ENCODE results near the gene INPP5A.

- TF ChIP-seq CTCF (IDR thresholded peaks at IDR 0.05) (no peak), POLR2A (IDR thresholded peaks at IDR 0.05) (peak in 1 of 4 donors; percentile 2)
These were observed 34.3 kb downstream of the INPP5A start for GRCh38 chr10:132571650-132572544.
